B cell (primary cell): ENCODE data around the gene ANO2. TPM values are rescaled to one million over a fixed set of nuclear protein-coding genes. Genes with fewer than 3 reads are reported as not detected.

ENCODE experiments used
- ATAC-seq: fragments of 200-7000 bp; cut with Tn5 transposase; one replicate; pipeline ENCODE4 v1.10.0; 2021; ENCODE audit warnings: low read depth, mild to moderate bottlenecking, moderate number of reproducible peaks, moderate library complexity
- CTCF ChIA-PET: fragments of 350-600 bp; sonication (Branson Sonifier 250); formaldehyde crosslinking; loops from one replicate; lab custom pipeline; 2021; ENCODE audit warnings: antibody characterized with exemption, inconsistent platforms; lab: Charles Lee
- POLR2A ChIA-PET: fragments of 350-600 bp; sonication (Branson Sonifier 250); formaldehyde crosslinking; loops from one replicate; lab custom pipeline; 2021; ENCODE audit warnings: antibody characterized with exemption; lab: Charles Lee
- DNase-seq: peaks from one replicate; pipeline ENCODE4 v3.0.0; 2013
- H2AFZ ChIP-seq: 2 replicates; pipeline ENCODE4 v1.6.1; 2012; ENCODE audit warnings: mild to moderate bottlenecking, low read depth, low read length; ENCODE audit not compliant: insufficient read depth, poor library complexity, severe bottlenecking
- H3K27ac ChIP-seq, 2 donors: 1 replicate in 1 of 2; 2 replicates in 1 of 2; pipeline ENCODE4 v1.5.1; 2012 to 2013; ENCODE audit warnings: low read length in 2 of 2, mild to moderate bottlenecking in 2 of 2, moderate library complexity in 1 of 2
- H3K27me3 ChIP-seq, 4 experiments: fragments of 200-600 bp in 1 of 4; sonication (generic) in 1 of 4; replicated peaks in 1 of 4; 1 replicate in 2 of 4; 2 replicates in 2 of 4; pipeline versions ENCODE4 v1.6.1 to v1.7.0; 2013 to 2016; ENCODE audit warnings: low read length in 3 of 4, mild to moderate bottlenecking in 2 of 4, mixed read lengths in 1 of 4, moderate library complexity in 1 of 4; ENCODE audit not compliant: insufficient read depth in 4 of 4, control insufficient read depth in 3 of 4; ENCODE audit errors: control extremely low read depth in 1 of 4
- H3K36me3 ChIP-seq, 2 experiments: replicated peaks in 1 of 2; 1 replicate in 1 of 2; 2 replicates in 1 of 2; pipeline versions ENCODE4 v1.6.1 to v1.7.1; 2013; ENCODE audit warnings: low read length in 1 of 2; ENCODE audit not compliant: insufficient read depth in 2 of 2, control insufficient read depth in 1 of 2; ENCODE audit errors: control extremely low read depth in 1 of 2, extremely low read depth in 1 of 2
- H3K4me1 ChIP-seq, 2 donors: fragments of 200-600 bp in 1 of 2; sonication (generic) in 1 of 2; 1 replicate in 1 of 2; 2 replicates in 1 of 2; pipeline versions ENCODE4 v1.5.1 to v1.6.1; 2013 to 2017; ENCODE audit warnings: low read length in 2 of 2; ENCODE audit not compliant: control insufficient read depth in 2 of 2, insufficient read depth in 2 of 2
- H3K4me2 ChIP-seq: replicated peaks from 2 replicates; pipeline ENCODE3; 2012; ENCODE audit warnings: mild to moderate bottlenecking, low read depth, low read length; ENCODE audit not compliant: poor library complexity, severe bottlenecking
- H3K4me3 ChIP-seq, 5 experiments: fragments of 200-600 bp in 1 of 5; sonication (generic) in 1 of 5; 1 replicate in 3 of 5; 2 replicates in 2 of 5; pipeline versions ENCODE4 v1.5.1 to v1.7.0; 2011 to 2016; ENCODE audit warnings: low read length in 4 of 5, mild to moderate bottlenecking in 4 of 5, low read depth in 2 of 5, control low read depth in 1 of 5, moderate library complexity in 1 of 5; ENCODE audit not compliant: insufficient read depth in 1 of 5; ENCODE audit errors: control extremely low read depth in 1 of 5, extremely low read depth in 1 of 5
- H3K79me2 ChIP-seq: fragments of 200-600 bp; sonication (generic); one replicate; pipeline ENCODE4 v1.6.0; 2016; ENCODE audit warnings: low read length; ENCODE audit not compliant: control insufficient read depth, insufficient read depth
- H3K9ac ChIP-seq: fragments of 200-600 bp; sonication (generic); 2 replicates; pipeline ENCODE4 v1.6.1; 2017; ENCODE audit warnings: mild to moderate bottlenecking, low read length, moderate library complexity
- H3K9me3 ChIP-seq, 3 donors: one replicate each; pipeline versions ENCODE4 v1.6.1 to v1.7.1; 2013; ENCODE audit warnings: low read length in 2 of 3; ENCODE audit not compliant: control insufficient read depth in 2 of 3, insufficient read depth in 1 of 3; ENCODE audit errors: control extremely low read depth in 1 of 3
- H4K20me1 ChIP-seq: 2 replicates; pipeline ENCODE4 v1.6.0; 2012; ENCODE audit warnings: mild to moderate bottlenecking, low read length; ENCODE audit not compliant: insufficient read depth, control insufficient read depth, poor library complexity, severe bottlenecking
- H3K27ac Mint-ChIP-seq: one replicate; pipeline ENCODE4 v1.8.0; 2021; ENCODE audit warnings: mixed read lengths
- H3K27me3 Mint-ChIP-seq: one replicate; pipeline ENCODE4 v1.8.0; 2021; ENCODE audit warnings: mixed read lengths
- H3K4me1 Mint-ChIP-seq: one replicate; pipeline ENCODE4 v1.8.0; 2021; ENCODE audit warnings: mixed read lengths
- H3K4me3 Mint-ChIP-seq: one replicate; pipeline ENCODE4 v1.8.0; 2021; ENCODE audit warnings: mixed read lengths
- H3K9me3 Mint-ChIP-seq: one replicate; pipeline ENCODE4 v1.8.0; 2022; ENCODE audit warnings: mixed read lengths; ENCODE audit not compliant: insufficient read depth
- CTCF ChIP-seq: fragments of 200-600 bp; IDR thresholded peaks from one replicate; pipeline ENCODE4 v1.8.0; 2022; ENCODE audit warnings: antibody characterized with exemption, mild to moderate bottlenecking
- EZH2 ChIP-seq: IDR thresholded peaks from 2 replicates; pipeline ENCODE4 v1.6.1; 2012; ENCODE audit warnings: borderline replicate concordance, low read depth, mild to moderate bottlenecking, moderate library complexity, low read length; ENCODE audit not compliant: insufficient read depth, poor library complexity, severe bottlenecking
- WGBS: methylation state at CpG from one replicate; pipeline ENCODE4 v1.1.5; 2013; ENCODE audit warnings: missing lambda C conversion rate; ENCODE audit not compliant: insufficient coverage; 5-methylcytosine and 5-hydroxymethylcytosine counted together
- intact Hi-C: fragments of 100-400 bp; cut with micrococcal nuclease; formaldehyde crosslinking; loops from one replicate; pipeline ENCODE4 v1.10.0; 2022
- polyA plus RNA-seq: library from polyadenylated mRNA; depleted of rRNA; stranded (reverse); fragments of >200 nt; gene quantifications from 2 replicates; pipeline ENCODE4 v1.2.3, GENCODE V29; 2012
- total RNA-seq, 2 donors: library from RNA; stranded (reverse); fragments of 120-200 nt in 1 of 2; gene quantifications; 1 replicate in 1 of 2; 2 replicates in 1 of 2; pipeline versions ENCODE4 v1.2.3 to v1.2.4, GENCODE V29; 2013 to 2022

The ANO2 gene
- total and polyA plus RNA-seq, 2 donors (not counting 1 experiment from before 2014, with no cell fraction given): not detected

GRCh38 chr12:5817246-5817645 is 127.8 kb downstream of the ANO2 start:
- no peak overlapping the region for H3K27ac ChIP-seq
- DNase-seq (no peak), ATAC-seq (no peak)
- H3K4me1 ChIP-seq: no peaks in the 10 kb centered on the region
- intact Hi-C loops: no loop called here
- no peak overlapping the region for H3K4me3 Mint-ChIP-seq
- H3K79me2 ChIP-seq: no peaks in the 10 kb centered on the region
- peaks cover 2% of the 10 kb centered on the region for H3K9me3 Mint-ChIP-seq
- no peaks in the 10 kb centered on the region for H4K20me1 ChIP-seq
- H3K36me3 ChIP-seq: no peaks in the 10 kb centered on the region
- TF ChIP-seq EZH2 (no peak), CTCF (no peak)
- H3K27me3 ChIP-seq: no peaks in the 10 kb centered on the region
- no peak overlapping the region for H2AFZ ChIP-seq
- H3K4me2 ChIP-seq: no peak overlapping the region
- POLR2A ChIA-PET: no interaction called here
- no peaks in the 10 kb centered on the region for H3K4me1 Mint-ChIP-seq
- H3K9ac ChIP-seq: no peak overlapping the region
- WGBS: 66% methylated on average over 3 of the region's 4 CpGs
- no peak overlapping the region for H3K27ac Mint-ChIP-seq
- no peak overlapping the region for H3K4me3 ChIP-seq
- no peaks in the 10 kb centered on the region for H3K9me3 ChIP-seq
- peaks cover 9% of the 10 kb centered on the region for H3K27me3 Mint-ChIP-seq
- CTCF ChIA-PET: no interaction called here

- H4K20me1 ChIP-seq: no peaks in the 10 kb centered on the region
- no peak overlapping the region for H3K27ac ChIP-seq
- TF ChIP-seq CTCF: no peak
- no peak for TF ChIP-seq EZH2
- intact Hi-C loops: no loop called here
- POLR2A ChIA-PET: no interaction called here
- H3K4me1 Mint-ChIP-seq: no peaks in the 10 kb centered on the region
- no peak overlapping the region for H3K4me2 ChIP-seq
- no peak overlapping the region for H2AFZ ChIP-seq
- no peaks in the 10 kb centered on the region for H3K9me3 Mint-ChIP-seq
- H3K9me3 ChIP-seq: peaks cover 0 to 2% (median 0%) of the 10 kb centered on the region in 3 donors
- H3K27me3 ChIP-seq: peaks cover 0 to 2% (median 0%) of the 10 kb centered on the region in 4 experiments
- DNase-seq: no peak
- H3K27me3 Mint-ChIP-seq: peaks cover 8% of the 10 kb centered on the region
- no peak overlapping the region for H3K9ac ChIP-seq
- CTCF ChIA-PET: no interaction called here
- 89% methylated on average over 9 of the region's 9 CpGs for WGBS
- ATAC-seq: no peak
- no peak overlapping the region for H3K4me3 Mint-ChIP-seq
- no peaks in the 10 kb centered on the region for H3K79me2 ChIP-seq
- H3K4me1 ChIP-seq: no peaks in the 10 kb centered on the region
- no peak overlapping the region for H3K4me3 ChIP-seq
- H3K27ac Mint-ChIP-seq: no peak overlapping the region
- H3K36me3 ChIP-seq: no peaks in the 10 kb centered on the region
Observed at GRCh38 chr12:5809586-5809985, 135.5 kb downstream of the ANO2 start.
